Duodenal mucosa (tissue), 2 donors: ENCODE results near the gene DUSP22.

Source experiments
- H3K27ac ChIP-seq: one replicate; pipeline ENCODE4 v1.7.0; 2013; ENCODE audit warnings: low read depth, low read length
- H3K27me3 ChIP-seq, 2 donors: one replicate each; pipeline ENCODE4 v1.7.0; 2013; ENCODE audit warnings: low read length in 2 of 2, control low read depth in 1 of 2; ENCODE audit not compliant: insufficient read depth in 2 of 2, control insufficient read depth in 1 of 2
- H3K36me3 ChIP-seq, 2 donors: one replicate each; pipeline ENCODE4 v1.7.0; 2013; ENCODE audit warnings: low read length in 2 of 2, control low read depth in 1 of 2; ENCODE audit not compliant: insufficient read depth in 2 of 2, control insufficient read depth in 1 of 2
- H3K4me1 ChIP-seq, 2 donors: one replicate each; pipeline ENCODE4 v1.7.0; 2013; ENCODE audit warnings: low read length in 2 of 2, control low read depth in 1 of 2; ENCODE audit not compliant: insufficient read depth in 2 of 2, control insufficient read depth in 1 of 2
- H3K4me3 ChIP-seq, 2 donors: one replicate each; pipeline ENCODE4 v1.7.0; 2013; ENCODE audit warnings: low read length in 2 of 2, low read depth in 1 of 2
- H3K9ac ChIP-seq, 2 donors: one replicate each; pipeline ENCODE4 v1.7.0; 2013; ENCODE audit warnings: low read length in 2 of 2, low read depth in 1 of 2
- H3K9me3 ChIP-seq, 2 donors: one replicate each; pipeline ENCODE4 v1.7.0; 2013; ENCODE audit warnings: low read length in 2 of 2, control low read depth in 1 of 2; ENCODE audit not compliant: control insufficient read depth in 1 of 2

Gene DUSP22

DNA sequence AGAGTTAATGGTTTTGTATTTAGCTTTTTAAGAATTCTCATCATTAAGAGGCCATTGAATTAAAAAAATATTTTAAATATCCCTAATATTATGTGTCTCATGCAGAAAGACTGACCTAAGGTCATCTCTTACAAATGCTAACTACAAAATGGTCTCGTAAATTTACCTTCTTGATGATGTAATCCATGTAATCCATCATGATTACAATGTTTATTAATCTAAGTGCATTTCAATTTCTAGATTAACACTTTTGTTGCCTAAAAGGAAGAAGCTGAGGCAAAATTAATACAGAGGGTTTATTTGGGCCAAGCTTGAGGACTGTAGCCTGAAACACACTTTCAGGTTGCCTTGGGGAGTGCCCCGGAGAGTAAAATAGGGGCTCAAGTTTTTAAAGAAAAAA lies 18.4 kb downstream of the DUSP22 start:
- peaks cover 39 to 47% of the 10 kb centered on the region in 2 donors for H3K4me1 ChIP-seq
- peaks cover 0 to 5% of the 10 kb centered on the region in 2 donors for H3K9me3 ChIP-seq
- peaks cover 0 to 8% of the 10 kb centered on the region in 2 donors for H3K36me3 ChIP-seq
- H3K27me3 ChIP-seq: no peaks in the 10 kb centered on the region
- H3K27ac ChIP-seq: no peak overlapping the region
- no peak overlapping the region for H3K4me3 ChIP-seq
- no peak overlapping the region for H3K9ac ChIP-seq

DNA sequence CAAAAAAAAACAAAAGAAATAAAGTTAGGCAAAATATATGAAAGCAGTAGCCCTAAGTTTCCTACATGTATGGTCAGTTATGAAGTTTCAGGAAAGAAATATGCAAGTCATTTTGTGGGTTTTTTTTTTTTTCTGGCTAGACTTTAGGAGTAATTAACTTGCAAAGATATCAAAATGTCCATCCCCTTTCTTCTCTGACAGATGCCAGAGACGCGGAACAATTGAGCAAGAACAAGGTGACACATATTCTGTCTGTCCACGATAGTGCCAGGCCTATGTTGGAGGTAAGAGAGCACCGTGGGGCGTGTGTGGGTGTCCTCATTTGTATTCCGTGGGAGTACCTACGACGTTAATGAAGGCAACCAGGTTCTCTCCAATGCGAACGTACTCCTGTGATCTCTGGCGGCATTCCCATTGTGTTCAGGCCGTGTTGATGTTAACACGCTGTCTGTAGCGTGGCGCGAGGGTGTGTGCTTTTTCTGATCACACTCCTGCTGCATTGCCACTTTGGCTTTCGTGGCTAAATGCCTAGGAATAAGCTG lies 19.5 kb downstream of the DUSP22 start:
- no peak overlapping the region for H3K9ac ChIP-seq
- no peak overlapping the region for H3K4me3 ChIP-seq
- H3K4me1 ChIP-seq: peaks cover 36 to 39% of the 10 kb centered on the region in 2 donors
- no peak overlapping the region for H3K27ac ChIP-seq
- H3K36me3 ChIP-seq: peaks cover 0 to 8% of the 10 kb centered on the region in 2 donors
- H3K9me3 ChIP-seq: peaks cover 0 to 3% of the 10 kb centered on the region in 2 donors
- no peaks in the 10 kb centered on the region for H3K27me3 ChIP-seq

DNA sequence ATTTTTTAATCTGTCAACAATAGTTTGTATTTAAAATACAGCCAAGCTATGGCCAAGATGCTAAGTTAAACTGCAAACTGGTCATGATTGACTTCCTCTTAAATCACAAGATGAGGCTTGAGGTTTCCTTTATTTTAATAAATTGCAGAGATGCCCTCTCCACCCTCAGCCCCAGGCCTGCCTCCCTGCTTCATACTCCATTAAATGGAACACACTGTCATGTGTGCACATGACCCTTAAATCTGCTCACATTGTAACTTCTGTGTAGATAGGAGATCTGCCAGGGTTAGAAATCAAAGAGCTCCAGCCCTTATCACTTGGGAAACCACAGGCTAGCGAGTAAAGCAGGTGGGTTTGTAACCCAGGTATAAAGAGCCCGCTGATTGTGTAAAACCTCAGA lies 20.8 kb downstream of the DUSP22 start:
- no peak overlapping the region for H3K4me3 ChIP-seq
- H3K27me3 ChIP-seq: no peaks in the 10 kb centered on the region
- H3K9ac ChIP-seq: no peak overlapping the region
- peaks cover 31 to 36% of the 10 kb centered on the region in 2 donors for H3K4me1 ChIP-seq
- no peak overlapping the region for H3K27ac ChIP-seq
- H3K9me3 ChIP-seq: no peaks in the 10 kb centered on the region
- peaks cover 0 to 8% of the 10 kb centered on the region in 2 donors for H3K36me3 ChIP-seq

DNA sequence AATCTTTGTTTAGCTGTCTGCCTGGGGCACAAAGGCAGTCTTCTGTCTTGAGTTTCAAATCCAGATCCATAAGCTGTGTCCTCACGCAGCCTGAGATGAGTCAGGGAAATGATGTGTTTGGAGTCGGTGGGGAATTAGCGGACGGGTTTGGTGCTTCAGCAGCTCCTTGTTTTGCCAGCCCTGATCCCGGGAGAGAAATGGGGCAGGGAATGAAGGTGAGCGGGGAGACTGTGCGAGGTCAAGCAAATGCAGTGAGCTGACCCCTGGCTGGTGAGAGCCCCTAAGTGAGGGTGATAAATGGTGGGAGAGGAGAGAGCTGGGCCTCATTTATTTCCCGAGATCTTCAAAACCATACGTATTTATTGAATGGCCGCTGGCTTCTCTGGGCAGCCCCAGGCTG lies 21.6 kb downstream of the DUSP22 start:
- no peak overlapping the region for H3K9ac ChIP-seq
- H3K27ac ChIP-seq: no peak overlapping the region
- H3K4me3 ChIP-seq: no peak overlapping the region
- H3K36me3 ChIP-seq: peaks cover 5% of the 10 kb centered on the region in 2 donors
- no peaks in the 10 kb centered on the region for H3K27me3 ChIP-seq
- H3K4me1 ChIP-seq: peaks cover 29 to 40% of the 10 kb centered on the region in 2 donors
- H3K9me3 ChIP-seq: no peaks in the 10 kb centered on the region

DNA sequence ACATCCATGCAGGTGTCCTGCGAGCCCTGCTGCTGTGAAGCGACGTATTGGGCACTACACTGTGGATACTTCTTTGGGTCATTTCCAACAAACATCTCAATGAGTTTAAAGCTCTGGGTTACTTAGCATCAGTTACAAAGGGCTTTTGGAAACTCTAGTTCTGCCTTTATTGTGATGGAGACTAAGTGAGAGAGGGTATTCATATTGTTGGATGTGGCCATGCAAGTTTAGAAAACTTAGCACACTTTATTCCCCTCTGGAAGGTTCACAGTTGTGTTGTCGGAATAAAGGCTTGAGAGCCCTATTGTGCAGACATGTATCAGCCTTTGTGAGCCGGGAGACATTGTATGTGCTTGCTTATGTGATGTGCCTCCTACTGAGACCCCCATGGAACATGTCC lies 22.1 kb downstream of the DUSP22 start:
- Histone ChIP-seq H3K27ac (no peak overlapping the region), H3K27me3 (no peaks in the 10 kb centered on the region), H3K36me3 (peaks cover 5% of the 10 kb centered on the region in 2 donors), H3K4me1 (peaks cover 28 to 40% of the 10 kb centered on the region in 2 donors), H3K9me3 (no peaks in the 10 kb centered on the region), H3K4me3 (no peak overlapping the region), H3K9ac (no peak overlapping the region)

DNA sequence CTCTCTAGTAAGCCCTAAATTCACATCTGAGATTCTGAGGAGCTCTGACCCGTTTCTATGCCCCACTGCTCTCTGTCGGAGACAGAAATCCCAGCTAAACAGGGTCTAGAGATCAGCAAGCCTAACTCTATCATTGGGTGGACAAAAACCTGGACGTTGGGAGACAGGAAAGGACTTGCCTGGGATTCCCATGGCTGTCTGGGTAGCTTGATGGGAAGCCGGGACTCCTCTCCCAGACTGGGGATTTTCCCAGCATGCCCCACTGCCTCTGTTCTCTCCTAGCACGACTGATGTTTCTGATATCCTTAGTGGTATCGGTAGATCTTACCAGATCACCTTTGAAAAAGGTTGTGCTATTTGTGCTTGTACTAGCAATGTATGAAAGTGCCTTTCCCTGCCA lies 22.9 kb downstream of the DUSP22 start:
- Histone ChIP-seq H3K27me3 (no peaks in the 10 kb centered on the region), H3K9ac (no peak overlapping the region), H3K36me3 (peaks cover 5% of the 10 kb centered on the region in 2 donors), H3K9me3 (no peaks in the 10 kb centered on the region), H3K4me1 (peaks cover 30 to 40% of the 10 kb centered on the region in 2 donors), H3K27ac (no peak overlapping the region), H3K4me3 (no peak overlapping the region)

DNA sequence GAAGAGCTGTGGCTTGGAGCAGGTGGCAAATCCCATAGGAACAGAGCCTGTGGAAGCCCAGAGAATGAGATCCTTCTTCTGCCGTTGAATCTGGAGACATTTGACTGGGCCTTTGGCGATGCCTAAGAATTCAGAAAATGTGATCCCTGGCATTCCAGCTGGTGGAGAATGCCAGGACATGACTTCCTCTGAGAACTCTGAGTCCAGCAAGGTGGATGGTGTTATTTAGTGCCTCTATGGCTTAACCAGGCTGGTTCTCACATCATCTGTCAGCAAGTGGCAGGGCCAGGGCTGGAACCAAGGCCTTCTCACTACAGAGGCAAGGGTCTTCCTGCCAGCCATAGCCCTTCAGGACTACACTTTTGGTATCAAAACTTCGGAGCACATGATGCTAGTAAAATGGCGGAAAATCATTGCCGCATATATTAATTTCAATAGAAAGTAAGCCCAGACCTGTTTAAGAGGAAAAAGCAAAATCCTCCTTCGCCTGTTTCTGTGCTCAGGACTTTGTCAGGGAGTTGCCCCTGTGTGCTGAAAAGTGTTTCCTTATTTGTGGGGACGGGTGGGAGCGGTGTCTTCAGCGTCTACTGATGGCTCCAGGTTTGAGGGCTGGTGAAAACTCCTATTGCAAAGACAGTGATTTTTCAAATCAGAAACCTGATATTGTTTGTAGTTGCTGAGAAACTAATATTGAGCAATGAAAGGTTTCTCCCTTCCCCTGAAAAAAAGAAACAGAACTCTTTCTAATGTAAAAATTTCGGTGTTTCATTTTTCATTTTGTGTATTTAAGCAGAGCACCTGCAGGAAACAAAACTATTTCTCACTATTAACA lies 23.9 kb downstream of the DUSP22 start:
- Histone ChIP-seq H3K9me3 (no peaks in the 10 kb centered on the region), H3K9ac (no peak overlapping the region), H3K4me1 (peaks cover 34 to 44% of the 10 kb centered on the region in 2 donors)

DNA sequence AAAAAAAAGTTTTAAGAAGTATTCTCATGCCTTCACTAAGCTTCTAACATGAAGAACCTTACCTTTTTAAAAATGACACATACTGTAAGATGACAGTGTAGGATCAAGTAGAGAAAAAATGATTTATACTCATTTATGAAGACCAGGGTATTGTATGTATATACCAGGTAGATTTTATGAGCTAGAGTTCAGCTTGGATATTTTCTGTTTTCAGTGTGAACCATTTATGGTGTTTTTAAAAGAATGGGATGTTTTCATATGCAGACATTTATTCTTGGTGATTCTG lies 24.4 kb downstream of the DUSP22 start:
- no peaks in the 10 kb centered on the region for H3K27me3 ChIP-seq
- no peaks in the 10 kb centered on the region for H3K9me3 ChIP-seq
- H3K9ac ChIP-seq: no peak overlapping the region
- peaks cover 33 to 44% of the 10 kb centered on the region in 2 donors for H3K4me1 ChIP-seq
- H3K4me3 ChIP-seq: no peak overlapping the region
- H3K27ac ChIP-seq: no peak overlapping the region
- H3K36me3 ChIP-seq: peaks cover 5% of the 10 kb centered on the region in 2 donors

More for the DNA sequence above, 23.9 kb downstream of the DUSP22 start:
- peaks cover 5% of the 10 kb centered on the region in 2 donors for H3K36me3 ChIP-seq
- no peaks in the 10 kb centered on the region for H3K27me3 ChIP-seq
- no peak overlapping the region for H3K27ac ChIP-seq
- no peak overlapping the region for H3K4me3 ChIP-seq

DNA sequence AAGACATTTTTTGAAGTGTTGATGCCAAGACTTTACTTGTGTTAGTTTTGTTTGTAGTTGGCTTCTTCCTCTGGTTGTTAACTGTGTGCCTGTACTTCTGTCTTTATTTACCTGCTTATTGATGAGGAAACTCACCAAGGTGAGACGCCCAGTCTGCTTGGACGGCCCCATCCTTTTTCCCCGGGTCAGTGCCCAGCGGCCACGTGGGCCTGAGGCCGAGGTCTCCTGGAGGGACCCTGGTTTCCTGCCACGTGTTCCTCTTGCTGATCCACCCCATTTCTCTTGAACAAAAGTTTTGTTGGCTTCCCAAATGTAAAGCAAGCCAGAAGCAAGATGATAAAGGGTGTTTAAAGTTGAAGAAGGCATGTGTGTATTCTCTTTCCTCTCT lies 24.8 kb downstream of the DUSP22 start:
- H3K27me3 ChIP-seq: no peaks in the 10 kb centered on the region
- no peak overlapping the region for H3K9ac ChIP-seq
- H3K36me3 ChIP-seq: peaks cover 1 to 5% of the 10 kb centered on the region in 2 donors
- no peak overlapping the region for H3K4me3 ChIP-seq
- peaks cover 30 to 44% of the 10 kb centered on the region in 2 donors for H3K4me1 ChIP-seq
- no peaks in the 10 kb centered on the region for H3K9me3 ChIP-seq
- H3K27ac ChIP-seq: no peak overlapping the region

DNA sequence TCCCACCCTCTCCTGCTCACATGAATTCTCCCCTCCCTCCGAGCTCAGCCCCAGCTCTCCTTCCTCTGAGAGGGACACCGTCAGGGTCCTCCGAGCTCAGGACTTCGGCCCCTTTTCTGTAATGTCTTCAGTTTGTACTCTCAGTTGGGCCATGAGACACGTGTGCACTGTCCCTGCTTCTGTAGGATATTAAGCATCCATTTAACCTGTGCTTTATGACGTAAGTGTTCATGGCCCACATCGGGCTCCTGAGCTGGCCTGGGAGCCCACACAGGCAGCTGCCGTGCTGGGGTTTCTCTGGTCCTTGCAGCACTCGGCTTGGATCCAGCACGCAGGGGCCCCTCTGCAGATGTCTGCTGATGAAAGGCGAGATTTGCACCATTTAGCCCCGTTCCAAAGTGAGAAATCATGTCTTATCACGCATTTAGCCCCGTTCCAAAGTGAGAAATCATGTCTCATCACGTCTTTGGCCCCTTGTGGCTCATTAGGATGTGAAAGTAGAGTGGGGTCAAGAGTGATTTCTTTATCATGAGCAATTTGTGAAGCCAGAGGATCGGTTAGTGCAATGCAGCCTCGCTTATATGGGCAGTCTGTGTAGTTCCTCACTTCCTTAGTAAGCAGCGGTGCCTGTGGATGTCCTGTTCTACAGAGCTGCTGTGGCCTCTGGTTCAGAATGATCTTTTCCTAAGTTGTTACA lies 25.3 kb downstream of the DUSP22 start:
- Histone ChIP-seq H3K9ac (no peak overlapping the region), H3K4me3 (no peak overlapping the region), H3K27ac (no peak overlapping the region), H3K4me1 (peaks cover 24 to 45% of the 10 kb centered on the region in 2 donors), H3K9me3 (no peaks in the 10 kb centered on the region), H3K27me3 (no peaks in the 10 kb centered on the region), H3K36me3 (peaks cover 0 to 5% of the 10 kb centered on the region in 2 donors)
